HUES64 (cell line): ENCODE measurements around the gene UBE3C.

Experiments used
- H3K27ac ChIP-seq: 2 replicates; pipeline ENCODE4 v1.7.0; 2013; ENCODE audit warnings: low read depth, low read length, inconsistent platforms
- H3K27me3 ChIP-seq: 2 replicates; pipeline ENCODE4 v1.6.1; 2013; ENCODE audit warnings: mild to moderate bottlenecking, low read length; ENCODE audit not compliant: insufficient read depth
- H3K36me3 ChIP-seq: 2 replicates; pipeline ENCODE4 v1.6.1; 2013; ENCODE audit warnings: mild to moderate bottlenecking, low read length; ENCODE audit not compliant: insufficient read depth
- H3K4me1 ChIP-seq: 2 replicates; pipeline ENCODE4 v1.6.1; 2013; ENCODE audit warnings: mild to moderate bottlenecking, low read length, moderate library complexity; ENCODE audit not compliant: insufficient read depth
- H3K4me3 ChIP-seq: 2 replicates; pipeline ENCODE4 v1.5.1; 2013; ENCODE audit warnings: mild to moderate bottlenecking, low read length, moderate library complexity
- H3K9ac ChIP-seq: 2 replicates; pipeline ENCODE4 v1.6.1; 2013; ENCODE audit warnings: mild to moderate bottlenecking, low read depth, low read length
- H3K9me3 ChIP-seq: 2 replicates; pipeline ENCODE4 v1.6.1; 2013; ENCODE audit warnings: low read depth, low read length; ENCODE audit not compliant: insufficient read depth
- WGBS: fragments of 150-250, 120-280 bp; methylation state at CpG from one replicate; pipeline ENCODE4 v1.1.7; 2013; ENCODE audit warnings: missing lambda C conversion rate; 5-methylcytosine and 5-hydroxymethylcytosine counted together

UBE3C gene

GRCh38 chr7:157297185-157297584, 158.5 kb downstream of the UBE3C start:
- Histone ChIP-seq H3K27me3 (no peaks in the 10 kb centered on the region), H3K9me3 (no peaks in the 10 kb centered on the region), H3K36me3 (no peaks in the 10 kb centered on the region), H3K4me3 (no peak overlapping the region), H3K4me1 (no peaks in the 10 kb centered on the region), H3K9ac (no peak overlapping the region), H3K27ac (no peak overlapping the region)
- whole genome bisulfite sequencing: 90% methylated on average over 13 of the region's 13 CpGs

- H3K36me3 ChIP-seq: no peaks in the 10 kb centered on the region
- no peak overlapping the region for H3K4me3 ChIP-seq
- no peak overlapping the region for H3K9ac ChIP-seq
- no peaks in the 10 kb centered on the region for H3K4me1 ChIP-seq
- H3K27me3 ChIP-seq: no peaks in the 10 kb centered on the region
- no peak overlapping the region for H3K27ac ChIP-seq
- H3K9me3 ChIP-seq: no peaks in the 10 kb centered on the region
- WGBS: 98% methylated on average over 3 of the region's 3 CpGs
Observed at GRCh38 chr7:157299317-157299612, 160.5 kb downstream of the UBE3C start.

GRCh38 chr7:157299613-157300368, 161.1 kb downstream of the UBE3C start:
- Histone ChIP-seq H3K36me3 (no peaks in the 10 kb centered on the region), H3K4me3 (no peak overlapping the region), H3K27ac (no peak overlapping the region), H3K9me3 (no peaks in the 10 kb centered on the region), H3K27me3 (no peaks in the 10 kb centered on the region), H3K9ac (no peak overlapping the region), H3K4me1 (no peaks in the 10 kb centered on the region)
- WGBS: 85% methylated on average over 35 of the region's 37 CpGs

DNA sequence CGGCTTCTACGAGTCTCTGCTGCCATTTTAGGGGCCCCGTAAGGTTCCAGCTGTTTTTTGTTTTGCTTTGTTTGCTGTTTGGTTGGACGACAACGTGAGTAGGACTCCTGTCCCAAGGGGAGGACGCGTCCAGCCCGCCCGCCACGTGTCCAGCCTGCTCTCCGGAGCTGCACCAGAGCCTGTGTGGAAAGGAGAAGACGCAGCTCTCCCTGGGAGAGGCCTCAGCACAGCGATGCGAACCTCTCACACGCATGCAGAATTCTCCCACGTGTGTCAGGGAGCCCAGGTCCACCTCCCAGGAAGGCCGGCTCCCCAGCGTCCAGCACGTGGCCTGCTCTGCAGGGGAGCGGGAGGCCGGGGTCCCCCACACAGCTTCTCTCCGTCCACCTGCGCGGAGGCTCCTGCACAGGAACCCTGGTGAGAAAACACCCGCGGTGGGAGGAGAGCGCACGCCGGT, 161.7 kb downstream of the UBE3C start:
- no peaks in the 10 kb centered on the region for H3K27me3 ChIP-seq
- no peaks in the 10 kb centered on the region for H3K36me3 ChIP-seq
- H3K9me3 ChIP-seq: no peaks in the 10 kb centered on the region
- H3K9ac ChIP-seq: no peak overlapping the region
- 93% methylated on average over 29 of the region's 29 CpGs for WGBS
- H3K27ac ChIP-seq: no peak overlapping the region
- no peaks in the 10 kb centered on the region for H3K4me1 ChIP-seq
- H3K4me3 ChIP-seq: no peak overlapping the region

DNA sequence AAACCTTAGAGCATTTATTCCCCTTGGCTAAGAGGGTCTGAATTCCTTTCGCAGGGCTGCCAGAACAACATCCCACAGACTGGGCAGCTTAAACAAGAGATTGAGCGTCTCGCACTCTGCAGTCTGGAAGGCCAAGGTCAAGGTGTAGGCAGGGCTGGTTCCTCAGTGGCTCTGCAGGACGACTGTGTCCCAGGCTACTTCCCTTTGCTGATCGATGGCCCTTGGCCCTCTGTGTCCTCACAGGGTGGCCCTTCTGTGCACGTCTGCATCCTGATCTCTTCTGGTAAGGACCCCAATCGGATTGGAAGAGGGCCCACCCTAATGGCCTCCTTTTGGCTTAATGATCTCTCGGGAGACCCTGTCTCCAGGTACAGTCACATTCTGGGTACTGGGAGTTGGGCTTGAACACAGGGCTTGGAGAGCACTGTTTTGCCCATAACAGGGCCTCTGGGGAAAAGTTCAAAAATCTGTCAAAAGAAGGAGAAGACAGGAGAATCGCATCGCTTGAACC, 162.9 kb downstream of the UBE3C start:
- no peaks in the 10 kb centered on the region for H3K27me3 ChIP-seq
- no peaks in the 10 kb centered on the region for H3K9me3 ChIP-seq
- no peaks in the 10 kb centered on the region for H3K36me3 ChIP-seq
- H3K9ac ChIP-seq: no peak overlapping the region
- 94% methylated on average over 10 of the region's 10 CpGs for WGBS
- no peak overlapping the region for H3K4me3 ChIP-seq
- H3K4me1 ChIP-seq: peaks cover 2% of the 10 kb centered on the region
- no peak overlapping the region for H3K27ac ChIP-seq

- peak overlapping the region; percentile 3; the same call in 1 of the 2 replicates for H3K4me3 ChIP-seq
- 80% methylated on average over 27 of the region's 27 CpGs for WGBS
- no peaks in the 10 kb centered on the region for H3K27me3 ChIP-seq
- peak overlapping the region; percentile 71; the same call in 1 of the 2 replicates for H3K27ac ChIP-seq
- H3K4me1 ChIP-seq: peaks cover 29% of the 10 kb centered on the region
- H3K9ac ChIP-seq: no peak overlapping the region
- no peaks in the 10 kb centered on the region for H3K9me3 ChIP-seq
- no peaks in the 10 kb centered on the region for H3K36me3 ChIP-seq
Observed at GRCh38 chr7:157306846-157307838, 168.4 kb downstream of the UBE3C start.

DNA sequence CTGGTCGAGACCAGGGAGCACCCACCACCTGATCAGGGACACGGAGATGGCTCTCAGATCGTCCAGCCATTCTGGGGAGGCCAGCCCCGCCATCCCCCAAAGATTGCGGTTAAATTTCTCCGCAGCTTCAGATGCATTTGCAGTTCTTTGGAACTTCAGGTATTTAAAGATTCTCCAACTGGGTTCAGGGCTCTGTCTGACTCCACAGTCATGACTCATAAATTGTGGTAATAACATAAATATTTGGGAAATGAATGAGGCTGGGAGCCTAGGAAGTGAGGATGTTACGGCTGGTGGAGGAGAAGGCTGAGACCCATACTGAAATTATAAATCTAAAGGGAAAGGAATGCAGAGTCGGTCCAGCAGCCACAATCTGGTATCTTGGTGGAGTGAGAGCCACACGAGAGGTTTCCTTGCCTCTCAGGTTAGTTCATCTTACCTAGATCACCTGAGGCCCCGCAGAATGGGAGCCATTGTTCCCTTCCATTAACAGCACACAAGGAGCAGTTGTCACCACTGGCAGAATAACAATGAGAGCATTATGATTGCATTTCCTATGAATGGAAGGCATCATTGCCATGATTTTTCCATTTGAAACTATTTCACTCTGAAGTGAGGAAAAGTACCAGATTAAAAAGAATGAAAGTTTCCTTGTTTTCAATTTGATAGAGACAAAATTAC, 171.4 kb downstream of the UBE3C start:
- no peaks in the 10 kb centered on the region for H3K27me3 ChIP-seq
- no peaks in the 10 kb centered on the region for H3K36me3 ChIP-seq
- H3K27ac ChIP-seq: peak overlapping the region; percentile 96
- 22% methylated on average over 10 of the region's 10 CpGs for WGBS
- H3K9me3 ChIP-seq: no peaks in the 10 kb centered on the region
- H3K4me3 ChIP-seq: 0 out of 2 replicates have a peak overlapping the region, but pooled peaks have one; percentile 2
- H3K9ac ChIP-seq: peak overlapping the region; percentile 63
- H3K4me1 ChIP-seq: peaks cover 29% of the 10 kb centered on the region

- WGBS: 37% methylated on average over 7 of the region's 7 CpGs
- Histone ChIP-seq H3K9ac (peak overlapping the region; percentile 56), H3K4me1 (peaks cover 30% of the 10 kb centered on the region), H3K36me3 (no peaks in the 10 kb centered on the region), H3K9me3 (no peaks in the 10 kb centered on the region), H3K27ac (peak overlapping the region; percentile 96), H3K27me3 (no peaks in the 10 kb centered on the region), H3K4me3 (no peak overlapping the region; the same call in 1 of the 2 replicates)
Observed at GRCh38 chr7:157310676-157311185, 172.0 kb downstream of the UBE3C start.

DNA sequence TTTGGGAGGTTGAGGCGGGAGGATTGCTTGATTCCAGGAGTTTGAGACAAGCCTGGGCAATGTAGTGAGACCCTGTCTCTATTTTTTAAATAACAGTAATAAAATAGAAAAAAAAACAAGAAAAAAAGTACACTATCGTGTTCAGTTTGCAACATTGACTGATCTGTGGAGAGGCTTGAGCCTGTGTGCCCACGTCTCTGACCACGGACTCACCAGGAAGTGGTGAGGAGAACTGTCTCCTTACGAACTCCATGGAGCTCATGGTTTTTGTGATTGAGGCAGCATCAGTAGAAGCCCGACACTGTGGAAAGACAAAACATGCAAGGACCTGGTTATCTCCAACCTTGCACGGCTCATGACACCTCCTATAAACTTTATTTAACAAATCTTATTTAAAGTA, 174.2 kb downstream of the UBE3C start:
- Histone ChIP-seq H3K27ac (no peak overlapping the region), H3K9me3 (no peaks in the 10 kb centered on the region), H3K9ac (no peak overlapping the region), H3K36me3 (no peaks in the 10 kb centered on the region), H3K27me3 (no peaks in the 10 kb centered on the region), H3K4me3 (no peak overlapping the region), H3K4me1 (peaks cover 21% of the 10 kb centered on the region)
- WGBS: 95% methylated on average over 7 of the region's 7 CpGs

DNA sequence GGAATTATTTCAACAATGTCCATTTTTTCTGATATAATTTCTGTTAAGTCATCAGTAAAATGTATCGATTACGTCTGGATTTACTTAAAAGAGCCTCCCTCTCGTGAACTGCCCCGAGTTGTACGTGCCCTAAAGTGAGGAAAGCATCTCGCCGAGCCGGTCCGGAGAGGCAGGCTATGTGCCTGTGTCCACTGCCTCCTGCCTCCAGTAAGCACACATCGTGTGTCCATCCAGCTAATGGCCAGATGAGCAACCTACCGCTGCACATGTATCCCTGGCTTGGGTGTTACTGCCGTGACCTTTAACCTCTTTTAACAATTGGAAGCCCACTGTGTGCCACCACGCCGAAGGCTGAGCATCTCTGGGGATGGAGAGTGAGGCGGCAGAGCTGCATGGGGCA, 174.9 kb downstream of the UBE3C start:
- WGBS: 95% methylated on average over 15 of the region's 15 CpGs

More for the DNA sequence above, 174.9 kb downstream of the UBE3C start:
- H3K9ac ChIP-seq: no peak overlapping the region
- H3K4me3 ChIP-seq: no peak overlapping the region
- H3K27me3 ChIP-seq: no peaks in the 10 kb centered on the region
- no peaks in the 10 kb centered on the region for H3K9me3 ChIP-seq
- H3K4me1 ChIP-seq: peaks cover 21% of the 10 kb centered on the region
- H3K36me3 ChIP-seq: no peaks in the 10 kb centered on the region
- no peak overlapping the region for H3K27ac ChIP-seq
